Panc1 (cell line): ENCODE results near the gene ARF1.

ENCODE experiments used
- CTCF ChIP-seq: fragments of 450-650 bp; IDR thresholded peaks from 2 replicates; pipeline ENCODE4 v1.5.1; 2017; ENCODE audit warnings: mild to moderate bottlenecking
- POLR2AphosphoS5 ChIP-seq: IDR thresholded peaks from 2 replicates; pipeline ENCODE4 v1.6.1; 2012; ENCODE audit warnings: mild to moderate bottlenecking, low read depth, low read length, moderate library complexity
- REST ChIP-seq, 2 experiments: IDR thresholded peaks; 2 replicates each; pipeline ENCODE4 v1.6.1; 2011 to 2012; ENCODE audit warnings: low read depth in 2 of 2, control low read depth in 1 of 2, low read length in 1 of 2, mild to moderate bottlenecking in 1 of 2, moderate library complexity in 1 of 2; ENCODE audit not compliant: insufficient read depth in 1 of 2
- SIN3A ChIP-seq: IDR thresholded peaks from 2 replicates; pipeline ENCODE4 v1.6.1; 2012; ENCODE audit warnings: low read depth, mild to moderate bottlenecking, low read length, moderate library complexity, borderline replicate concordance; ENCODE audit not compliant: insufficient read depth
- TCF7L2 ChIP-seq: IDR thresholded peaks from 2 replicates; pipeline ENCODE4 v1.6.1; 2011; ENCODE audit warnings: mild to moderate bottlenecking, low read depth, low read length, inconsistent platforms

GRCh38 chr1:228063251-228064191, 19.0 kb upstream of the ARF1 start:
- TF ChIP-seq CTCF = no peak
- TF ChIP-seq REST (IDR thresholded peaks at IDR 0.05; ENCODE audit: insufficient read depth in 1 of 2, low read depth in 2 of 2, low read length in 1 of 2) = no peak
- TF ChIP-seq POLR2AphosphoS5 = no peak
- TF ChIP-seq TCF7L2 = no peak
- no peak for TF ChIP-seq SIN3A
